AG09319 (cell line): ENCODE measurements around the gene DOCK4.
"Not testable (repeated sequence)": the region's sequence is repeated elsewhere in the genome, so short reads cannot be mapped to it uniquely, and the experiment has no call there.

Source experiments
- DNase-seq: peaks from one replicate; pipeline ENCODE4 v3.0.0-alpha.2; 2010; ENCODE audit warnings: low read depth; ENCODE audit errors: extremely low read depth
- TF ChIP-seq, protein P1 (sequence below): IDR thresholded peaks from 2 replicates; pipeline ENCODE4 v1.5.1; 2011; ENCODE audit warnings: low read depth, mild to moderate bottlenecking, inconsistent platforms, low read length, moderate library complexity

The DOCK4 gene, protein sequence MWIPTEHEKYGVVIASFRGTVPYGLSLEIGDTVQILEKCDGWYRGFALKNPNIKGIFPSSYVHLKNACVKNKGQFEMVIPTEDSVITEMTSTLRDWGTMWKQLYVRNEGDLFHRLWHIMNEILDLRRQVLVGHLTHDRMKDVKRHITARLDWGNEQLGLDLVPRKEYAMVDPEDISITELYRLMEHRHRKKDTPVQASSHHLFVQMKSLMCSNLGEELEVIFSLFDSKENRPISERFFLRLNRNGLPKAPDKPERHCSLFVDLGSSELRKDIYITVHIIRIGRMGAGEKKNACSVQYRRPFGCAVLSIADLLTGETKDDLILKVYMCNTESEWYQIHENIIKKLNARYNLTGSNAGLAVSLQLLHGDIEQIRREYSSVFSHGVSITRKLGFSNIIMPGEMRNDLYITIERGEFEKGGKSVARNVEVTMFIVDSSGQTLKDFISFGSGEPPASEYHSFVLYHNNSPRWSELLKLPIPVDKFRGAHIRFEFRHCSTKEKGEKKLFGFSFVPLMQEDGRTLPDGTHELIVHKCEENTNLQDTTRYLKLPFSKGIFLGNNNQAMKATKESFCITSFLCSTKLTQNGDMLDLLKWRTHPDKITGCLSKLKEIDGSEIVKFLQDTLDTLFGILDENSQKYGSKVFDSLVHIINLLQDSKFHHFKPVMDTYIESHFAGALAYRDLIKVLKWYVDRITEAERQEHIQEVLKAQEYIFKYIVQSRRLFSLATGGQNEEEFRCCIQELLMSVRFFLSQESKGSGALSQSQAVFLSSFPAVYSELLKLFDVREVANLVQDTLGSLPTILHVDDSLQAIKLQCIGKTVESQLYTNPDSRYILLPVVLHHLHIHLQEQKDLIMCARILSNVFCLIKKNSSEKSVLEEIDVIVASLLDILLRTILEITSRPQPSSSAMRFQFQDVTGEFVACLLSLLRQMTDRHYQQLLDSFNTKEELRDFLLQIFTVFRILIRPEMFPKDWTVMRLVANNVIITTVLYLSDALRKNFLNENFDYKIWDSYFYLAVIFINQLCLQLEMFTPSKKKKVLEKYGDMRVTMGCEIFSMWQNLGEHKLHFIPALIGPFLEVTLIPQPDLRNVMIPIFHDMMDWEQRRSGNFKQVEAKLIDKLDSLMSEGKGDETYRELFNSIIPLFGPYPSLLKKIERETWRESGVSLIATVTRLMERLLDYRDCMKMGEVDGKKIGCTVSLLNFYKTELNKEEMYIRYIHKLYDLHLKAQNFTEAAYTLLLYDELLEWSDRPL (N-terminal part only)

DNA sequence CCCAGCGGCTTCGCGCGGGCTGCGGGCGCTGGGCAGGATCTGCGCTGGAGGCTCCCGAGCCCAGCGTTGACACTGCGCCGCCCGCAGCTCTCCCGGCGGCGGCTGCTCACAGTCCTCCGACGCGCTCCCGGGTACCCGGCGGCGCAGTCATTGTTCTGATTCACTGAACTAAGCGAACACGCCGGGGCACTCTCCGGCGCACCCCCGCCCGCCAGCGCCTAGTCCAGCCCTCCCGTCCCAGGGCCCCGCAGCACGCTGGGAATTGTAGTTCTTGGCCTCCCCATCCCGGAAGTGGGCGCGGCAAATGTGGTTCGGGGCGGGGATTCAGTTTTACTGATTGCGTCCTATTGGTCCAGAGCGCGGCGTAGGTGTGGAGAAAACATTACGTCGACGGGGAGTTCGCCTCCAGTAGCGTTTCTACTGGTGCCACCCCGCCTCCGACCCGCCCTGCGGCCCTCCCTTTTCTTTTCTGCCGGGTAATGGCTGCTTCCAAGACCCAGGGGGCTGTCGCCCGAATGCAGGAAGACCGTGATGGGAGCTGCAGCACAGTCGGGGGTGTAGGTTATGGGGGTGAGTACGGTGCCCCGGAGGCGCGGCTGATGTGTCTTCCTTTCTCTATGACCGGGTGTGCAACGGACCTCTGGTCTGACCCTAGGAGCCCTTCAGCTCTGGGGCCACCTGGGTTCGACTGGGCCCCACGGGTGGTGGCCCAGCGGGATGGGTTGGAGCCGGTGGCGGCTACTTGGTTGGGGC, at the start of gene DOCK4, which contains the start of gene ZNF277:
DOCK4 (minus strand) TSS at position 162 of the 753 bp plus-strand sequence. CDS start 261 bp downstream, outside the sequence.
ZNF277 (plus strand) TSS at position 458 of the 753 bp plus-strand sequence; CDS start at position 480, 22 bp downstream.
- TF ChIP-seq, protein P1, sequence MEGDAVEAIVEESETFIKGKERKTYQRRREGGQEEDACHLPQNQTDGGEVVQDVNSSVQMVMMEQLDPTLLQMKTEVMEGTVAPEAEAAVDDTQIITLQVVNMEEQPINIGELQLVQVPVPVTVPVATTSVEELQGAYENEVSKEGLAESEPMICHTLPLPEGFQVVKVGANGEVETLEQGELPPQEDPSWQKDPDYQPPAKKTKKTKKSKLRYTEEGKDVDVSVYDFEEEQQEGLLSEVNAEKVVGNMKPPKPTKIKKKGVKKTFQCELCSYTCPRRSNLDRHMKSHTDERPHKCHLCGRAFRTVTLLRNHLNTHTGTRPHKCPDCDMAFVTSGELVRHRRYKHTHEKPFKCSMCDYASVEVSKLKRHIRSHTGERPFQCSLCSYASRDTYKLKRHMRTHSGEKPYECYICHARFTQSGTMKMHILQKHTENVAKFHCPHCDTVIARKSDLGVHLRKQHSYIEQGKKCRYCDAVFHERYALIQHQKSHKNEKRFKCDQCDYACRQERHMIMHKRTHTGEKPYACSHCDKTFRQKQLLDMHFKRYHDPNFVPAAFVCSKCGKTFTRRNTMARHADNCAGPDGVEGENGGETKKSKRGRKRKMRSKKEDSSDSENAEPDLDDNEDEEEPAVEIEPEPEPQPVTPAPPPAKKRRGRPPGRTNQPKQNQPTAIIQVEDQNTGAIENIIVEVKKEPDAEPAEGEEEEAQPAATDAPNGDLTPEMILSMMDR, result no peak

DNA sequence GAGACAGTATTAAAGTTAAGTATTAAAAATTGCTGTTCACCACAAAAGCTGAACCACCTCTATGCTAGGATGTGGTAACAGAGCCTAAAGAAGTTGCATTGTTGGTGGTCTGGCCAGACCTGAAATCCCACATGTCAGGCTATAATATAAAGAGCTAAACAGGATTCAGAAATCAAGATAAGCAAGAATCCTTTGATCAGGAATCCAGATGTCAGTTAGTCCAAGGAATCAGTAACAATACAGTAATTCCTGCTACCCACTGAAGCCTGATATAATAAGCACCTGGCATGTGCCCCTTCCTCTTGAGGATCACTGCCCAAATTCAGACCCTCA, 49.2 kb upstream of the DOCK4 start:
- DNase-seq, result no peak
- TF ChIP-seq, protein P1, result no peak

More for the DNA sequence above, at the start of gene DOCK4, which contains the start of gene ZNF277:
- peak; percentile 95 for DNase-seq

DNA sequence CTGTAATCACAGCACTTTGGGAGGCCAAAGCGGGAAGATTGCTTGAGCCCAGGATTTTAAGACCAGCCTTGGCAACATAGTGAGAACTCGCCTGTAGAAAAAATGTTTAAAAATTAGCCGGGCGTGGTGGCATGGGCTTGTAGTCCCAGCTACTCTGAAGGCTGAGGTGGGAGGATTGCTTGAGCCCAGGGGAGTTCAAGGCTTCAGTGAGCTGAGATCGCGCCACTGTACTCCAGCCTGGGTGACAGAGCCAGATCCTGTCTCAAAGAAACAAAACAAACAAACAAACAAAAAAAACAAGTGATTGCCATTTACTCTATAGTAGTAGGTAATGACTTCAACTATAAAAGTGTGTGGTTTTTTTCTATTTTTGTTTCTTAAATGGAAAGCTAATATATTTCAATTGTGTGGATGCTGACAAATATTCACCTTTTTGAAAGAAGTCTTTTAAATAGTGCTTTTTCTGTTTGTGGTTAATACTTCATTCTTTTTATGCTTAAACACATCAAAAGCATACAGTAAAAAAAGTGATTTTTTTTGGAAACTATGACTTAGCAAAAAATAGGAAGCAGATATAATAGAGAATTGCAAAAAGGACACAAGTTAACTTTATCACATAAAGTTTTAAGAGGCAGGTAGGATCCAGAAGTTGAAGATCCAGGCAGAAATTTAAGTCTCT, 48.6 kb upstream of the DOCK4 start:
- no peak for DNase-seq
- TF ChIP-seq, protein P1, result no peak

DNA sequence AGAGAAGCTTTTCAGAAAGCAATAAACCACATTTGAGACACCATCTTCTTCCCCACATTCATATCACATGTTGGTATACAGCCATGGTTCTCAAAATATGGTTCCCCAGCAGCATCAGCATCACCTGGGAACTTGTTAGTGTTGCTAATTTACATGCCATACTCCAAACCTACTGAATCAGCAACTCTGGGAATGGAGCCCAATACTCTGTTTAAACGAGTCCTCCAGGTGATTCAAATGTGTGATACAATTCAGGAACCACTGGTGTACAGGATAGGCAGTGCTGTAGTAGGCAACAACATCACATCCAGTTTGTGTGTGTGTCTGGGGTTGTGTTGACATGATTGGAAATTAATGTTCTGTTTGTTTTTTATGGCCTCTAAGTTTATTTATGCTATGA, 48.0 kb upstream of the DOCK4 start:
- TF ChIP-seq, protein P1, result no peak

DNA sequence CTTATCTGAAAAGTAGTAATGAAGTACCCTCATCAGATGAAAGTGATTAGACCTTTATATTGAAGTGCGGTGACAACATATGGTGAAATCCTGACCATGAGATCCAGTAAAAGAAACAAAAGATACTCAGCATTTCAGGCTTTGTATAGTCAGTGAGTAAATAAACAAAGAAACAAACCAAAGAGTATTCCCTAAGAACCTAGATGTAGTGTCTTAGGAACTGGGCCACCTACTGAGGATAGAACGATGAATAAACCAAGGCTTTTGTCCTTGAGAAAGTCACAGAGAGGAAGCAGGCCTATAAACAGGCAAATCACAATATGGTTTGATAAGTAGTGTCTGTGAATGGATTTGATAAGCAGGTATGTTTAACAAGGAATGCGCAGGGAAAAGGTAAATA, 46.5 kb upstream of the DOCK4 start:
- DNase-seq, result no peak
- TF ChIP-seq, protein P1, result no peak

More for the DNA sequence above, 48.0 kb upstream of the DOCK4 start:
- DNase-seq, result no peak

DNA sequence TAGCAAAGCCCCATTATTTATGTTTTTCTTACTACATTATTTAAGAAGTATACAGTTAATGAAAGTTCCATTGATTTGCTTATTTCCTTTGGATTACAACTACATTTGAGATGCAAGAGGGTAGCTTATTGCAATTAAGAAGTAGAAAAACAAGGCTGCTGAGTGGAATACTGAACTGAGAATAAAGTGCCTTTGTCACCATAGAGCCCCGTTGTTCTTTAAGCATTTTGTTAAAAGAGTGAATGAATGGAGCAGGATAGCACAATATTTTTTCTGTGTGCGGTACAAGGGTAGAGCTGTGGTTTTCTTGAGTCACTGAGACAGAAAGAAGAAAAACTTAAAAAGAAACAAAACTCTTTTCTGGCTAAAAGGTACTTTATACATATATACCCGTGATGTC, 45.9 kb upstream of the DOCK4 start:
- TF ChIP-seq, protein P1, result no peak
- DNase-seq, result no peak

DNA sequence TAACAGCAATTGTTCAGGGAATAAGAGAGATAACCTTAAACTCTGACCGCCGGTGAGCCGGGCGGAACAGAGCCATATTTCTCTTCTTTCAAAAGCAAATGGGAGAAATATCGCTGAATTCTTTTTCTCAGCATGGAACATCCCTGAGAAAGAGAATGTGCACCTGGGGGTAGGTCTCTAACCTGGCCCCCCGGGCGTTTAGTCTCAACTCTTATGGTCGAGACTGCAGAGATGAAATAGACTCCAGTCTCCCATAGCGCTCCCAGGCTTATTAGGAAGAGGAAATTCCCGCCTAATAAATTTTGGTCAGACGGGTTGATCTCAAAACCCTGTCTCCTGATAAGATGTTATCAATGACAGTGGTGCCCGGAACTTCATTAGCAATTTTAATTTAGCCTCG, 43.8 kb upstream of the DOCK4 start:
- not testable (repeated sequence) for DNase-seq
